IMR-90 (cell line): ENCODE measurements around the gene TENM4. TPM values are rescaled to one million over a fixed set of nuclear protein-coding genes. Genes with fewer than 3 reads are reported as not detected.

ENCODE experiments used
- ATAC-seq: fragments of 200-7000 bp; cut with Tn5 transposase; 2 replicates; pipeline ENCODE4 v1.9.1; 2020; ENCODE audit warnings: low read depth, mild to moderate bottlenecking, moderate library complexity
- BruUV-seq: library from RNA; stranded (reverse); fragments of 400-500 nt; replicated peaks from 2 replicates; lab custom pipeline; 2021; lab: Mats Ljungman, UMichigan
- CTCF ChIA-PET: fragments of 300-600 bp; formaldehyde crosslinking; extraction: SDS; loops from one replicate; lab custom pipeline; 2021; ENCODE audit warnings: antibody characterized with exemption; lab: Yijun Ruan, JAX
- POLR2A ChIA-PET: fragments of 300-600 bp; sonication (Branson Sonifier 250); formaldehyde crosslinking; loops from one replicate; lab custom pipeline; 2022; ENCODE audit warnings: antibody characterized with exemption; ENCODE audit not compliant: unreplicated experiment; lab: Charles Lee
- DNase-seq: peaks from one replicate; pipeline ENCODE4 v3.0.0; 2013
- H2AFZ ChIP-seq: replicated peaks from 2 replicates; pipeline ENCODE3; 2013; ENCODE audit warnings: low read length, mild to moderate bottlenecking; ENCODE audit not compliant: poor library complexity
- H2AK5ac ChIP-seq: 2 replicates; pipeline ENCODE4 v1.6.1; 2013; ENCODE audit warnings: low read depth, low read length, inconsistent platforms
- H2AK9ac ChIP-seq: replicated peaks from 2 replicates; pipeline ENCODE3; 2013; ENCODE audit warnings: mild to moderate bottlenecking, low read depth, low read length, moderate library complexity; ENCODE audit not compliant: poor library complexity
- H2BK120ac ChIP-seq: 2 replicates; pipeline ENCODE4 v1.6.1; 2013; ENCODE audit warnings: low read depth, low read length, inconsistent platforms
- H2BK15ac ChIP-seq: 3 replicates; pipeline ENCODE4 v1.6.1; 2013; ENCODE audit warnings: low read depth, low read length, inconsistent platforms
- H2BK20ac ChIP-seq: 2 replicates; pipeline ENCODE4 v1.6.1; 2013; ENCODE audit warnings: low read depth, mild to moderate bottlenecking, inconsistent platforms, low read length, moderate library complexity
- H2BK5ac ChIP-seq: 2 replicates; pipeline ENCODE4 v1.6.1; 2013; ENCODE audit warnings: mild to moderate bottlenecking, low read depth, low read length, inconsistent platforms; ENCODE audit not compliant: poor library complexity, severe bottlenecking
- H3K14ac ChIP-seq: replicated peaks from 2 replicates; pipeline ENCODE4 v1.6.1; 2013; ENCODE audit warnings: low read depth, low read length, inconsistent platforms
- H3K18ac ChIP-seq: 2 replicates; pipeline ENCODE4 v1.6.1; 2013; ENCODE audit warnings: low read depth, low read length, control low read depth
- H3K23ac ChIP-seq: 2 replicates; pipeline ENCODE4 v1.6.1; 2013; ENCODE audit warnings: low read depth, low read length, inconsistent platforms
- H3K27ac ChIP-seq: 2 replicates; pipeline ENCODE4 v1.5.1; 2013; ENCODE audit warnings: mild to moderate bottlenecking, control low read depth, low read length; ENCODE audit not compliant: insufficient read depth
- H3K27me3 ChIP-seq: 2 replicates; pipeline ENCODE4 v1.6.1; 2013; ENCODE audit warnings: low read length; ENCODE audit not compliant: control insufficient read depth, insufficient read depth
- H3K36me3 ChIP-seq: 2 replicates; pipeline ENCODE4 v1.6.1; 2013; ENCODE audit warnings: low read length, mixed read lengths; ENCODE audit not compliant: control insufficient read depth, insufficient read depth
- H3K4ac ChIP-seq: 2 replicates; pipeline ENCODE4 v1.6.1; 2013; ENCODE audit warnings: low read depth, low read length, inconsistent platforms
- H3K4me1 ChIP-seq: 2 replicates; pipeline ENCODE4 v1.6.1; 2013; ENCODE audit warnings: low read length, mixed read lengths; ENCODE audit not compliant: control insufficient read depth, insufficient read depth
- H3K4me2 ChIP-seq: 2 replicates; pipeline ENCODE4 v1.6.1; 2013; ENCODE audit warnings: low read depth, mild to moderate bottlenecking, control low read depth, low read length, moderate library complexity
- H3K4me3 ChIP-seq: 2 replicates; pipeline ENCODE4 v1.5.1; 2013; ENCODE audit warnings: low read depth, mild to moderate bottlenecking, control low read depth, low read length, moderate library complexity; ENCODE audit not compliant: insufficient read depth
- H3K56ac ChIP-seq: 2 replicates; pipeline ENCODE4 v1.6.1; 2013; ENCODE audit warnings: low read length, inconsistent platforms; ENCODE audit not compliant: insufficient read depth; ENCODE audit errors: extremely low read depth
- H3K79me1 ChIP-seq, 2 experiments: 2 replicates each; pipeline ENCODE4 v1.6.1; 2013; ENCODE audit warnings: low read length in 2 of 2, inconsistent platforms in 1 of 2, low read depth in 1 of 2
- H3K9ac ChIP-seq: 2 replicates; pipeline ENCODE4 v1.6.1; 2013; ENCODE audit warnings: low read depth, low read length, control low read depth
- H3K9me1 ChIP-seq: 2 replicates; pipeline ENCODE4 v1.6.1; 2013; ENCODE audit warnings: low read length, inconsistent platforms; ENCODE audit not compliant: insufficient read depth
- H3K9me3 ChIP-seq: 2 replicates; pipeline ENCODE4 v1.6.1; 2013; ENCODE audit warnings: low read length; ENCODE audit not compliant: control insufficient read depth, insufficient read depth
- H4K20me1 ChIP-seq: 2 replicates; pipeline ENCODE4 v1.6.1; 2013; ENCODE audit warnings: low read length, inconsistent platforms; ENCODE audit not compliant: insufficient read depth
- H4K5ac ChIP-seq: 2 replicates; pipeline ENCODE4 v1.6.1; 2013; ENCODE audit warnings: mild to moderate bottlenecking, low read depth, low read length, control low read depth
- H4K8ac ChIP-seq, 2 experiments: 2 replicates each; pipeline ENCODE4 v1.6.1; 2013; ENCODE audit warnings: low read depth in 2 of 2, low read length in 2 of 2, control low read depth in 1 of 2, inconsistent platforms in 1 of 2
- H4K91ac ChIP-seq: 2 replicates; pipeline ENCODE4 v1.6.1; 2013; ENCODE audit warnings: low read depth, low read length, inconsistent platforms; ENCODE audit not compliant: insufficient read depth
- BHLHE40 ChIP-seq: fragments of 150-350 bp; IDR thresholded peaks from 2 replicates; pipeline ENCODE4 v1.6.1; 2016; ENCODE audit warnings: mild to moderate bottlenecking, low read depth, low read length
- CEBPB ChIP-seq: IDR thresholded peaks from 2 replicates; pipeline ENCODE4 v1.6.1; 2012; ENCODE audit warnings: low read depth, low read length, improper control_type of control experiment
- CHD1 ChIP-seq: IDR thresholded peaks from 2 replicates; pipeline ENCODE4 v1.6.1; 2012; ENCODE audit warnings: low read depth, low read length, improper control_type of control experiment
- MAZ ChIP-seq: IDR thresholded peaks from 2 replicates; pipeline ENCODE4 v1.6.1; 2012; ENCODE audit warnings: low read depth, mild to moderate bottlenecking, low read length, improper control_type of control experiment, moderate library complexity, borderline replicate concordance
- MXI1 ChIP-seq: IDR thresholded peaks from 2 replicates; pipeline ENCODE4 v1.6.1; 2012; ENCODE audit warnings: low read depth, mild to moderate bottlenecking, low read length, moderate library complexity, borderline replicate concordance
- NFE2L2 ChIP-seq: fragments of 150-350 bp; IDR thresholded peaks from 2 replicates; pipeline ENCODE4 v1.6.1; 2016; ENCODE audit warnings: low read depth, mild to moderate bottlenecking, low read length
- POLR2A ChIP-seq: IDR thresholded peaks from 2 replicates; pipeline ENCODE4 v1.6.1; 2012; ENCODE audit warnings: mild to moderate bottlenecking, low read depth, low read length
- RAD21 ChIP-seq: IDR thresholded peaks from 2 replicates; pipeline ENCODE4 v1.6.1; 2012; ENCODE audit warnings: low read length, improper control_type of control experiment
- RCOR1 ChIP-seq: IDR thresholded peaks from 2 replicates; pipeline ENCODE4 v1.6.1; 2012; ENCODE audit warnings: mild to moderate bottlenecking, low read length, improper control_type of control experiment; ENCODE audit not compliant: insufficient replicate concordance
- RFX5 ChIP-seq: IDR thresholded peaks from 2 replicates; pipeline ENCODE4 v1.8.0; 2012; ENCODE audit warnings: low read depth, mild to moderate bottlenecking, low read length, moderate library complexity
- SMC3 ChIP-seq: fragments of 150-350 bp; IDR thresholded peaks from 2 replicates; pipeline ENCODE4 v1.6.1; 2016; ENCODE audit warnings: low read depth, mild to moderate bottlenecking, antibody characterized with exemption, low read length, moderate library complexity
- WGBS, 2 experiments: methylation state at CpG; one replicate each; pipeline versions ENCODE4 v1.1.5 to v1.1.7; 2013; ENCODE audit warnings: missing lambda C conversion rate in 2 of 2; ENCODE audit not compliant: insufficient read length in 1 of 2; ENCODE audit errors: extremely low coverage in 2 of 2; 5-methylcytosine and 5-hydroxymethylcytosine counted together
- dilution Hi-C: fragments of 300-500 bp; cut with HindIII; formaldehyde crosslinking; loops from one replicate; pipeline ENCODE4 v1.14.3; 2018; ENCODE audit warnings: low sequenced_read_pairs; ENCODE audit not compliant: unreplicated experiment
- in situ Hi-C: fragments of 300-500 bp; cut with MboI; formaldehyde crosslinking; loops from 3 replicates; pipeline ENCODE4 v1.14.3; 2019; ENCODE audit warnings: low sequenced_read_pairs, inconsistent platforms, mixed read lengths
- intact Hi-C: fragments of 100-400 bp; cut with micrococcal nuclease; formaldehyde crosslinking; loops from 2 replicates; pipeline ENCODE4 v1.10.0; 2022
- polyA plus RNA-seq, 3 experiments: library from polyadenylated mRNA; depleted of rRNA; stranded (reverse); fragments of >200 nt; gene quantifications; 2 replicates each; pipeline ENCODE4 v1.2.3, GENCODE V29; 2012; ENCODE audit warnings: low replicate concordance in 1 of 3
- total RNA-seq: library from RNA; depleted of rRNA; stranded (reverse); fragments of >200 nt; gene quantifications from 2 replicates; pipeline ENCODE4 v1.2.3, GENCODE V29; 2012
- TF ChIP-seq, protein P1 (sequence below): fragments of 150-350 bp; IDR thresholded peaks from 2 replicates; pipeline ENCODE4 v1.6.1; 2017; ENCODE audit warnings: mild to moderate bottlenecking, antibody characterized with exemption, low read length, low read depth
- TF ChIP-seq, protein P2 (sequence below): fragments of 150-350 bp; IDR thresholded peaks from 2 replicates; pipeline ENCODE4 v1.6.1; 2016; ENCODE audit warnings: low read depth, mild to moderate bottlenecking, low read length, moderate library complexity, borderline replicate concordance

The TENM4 gene
- total and polyA plus RNA-seq, 2 of the 4 experiments (the other 2 are of a cell fraction) = 7.4 to 9.0 TPM

DNA sequence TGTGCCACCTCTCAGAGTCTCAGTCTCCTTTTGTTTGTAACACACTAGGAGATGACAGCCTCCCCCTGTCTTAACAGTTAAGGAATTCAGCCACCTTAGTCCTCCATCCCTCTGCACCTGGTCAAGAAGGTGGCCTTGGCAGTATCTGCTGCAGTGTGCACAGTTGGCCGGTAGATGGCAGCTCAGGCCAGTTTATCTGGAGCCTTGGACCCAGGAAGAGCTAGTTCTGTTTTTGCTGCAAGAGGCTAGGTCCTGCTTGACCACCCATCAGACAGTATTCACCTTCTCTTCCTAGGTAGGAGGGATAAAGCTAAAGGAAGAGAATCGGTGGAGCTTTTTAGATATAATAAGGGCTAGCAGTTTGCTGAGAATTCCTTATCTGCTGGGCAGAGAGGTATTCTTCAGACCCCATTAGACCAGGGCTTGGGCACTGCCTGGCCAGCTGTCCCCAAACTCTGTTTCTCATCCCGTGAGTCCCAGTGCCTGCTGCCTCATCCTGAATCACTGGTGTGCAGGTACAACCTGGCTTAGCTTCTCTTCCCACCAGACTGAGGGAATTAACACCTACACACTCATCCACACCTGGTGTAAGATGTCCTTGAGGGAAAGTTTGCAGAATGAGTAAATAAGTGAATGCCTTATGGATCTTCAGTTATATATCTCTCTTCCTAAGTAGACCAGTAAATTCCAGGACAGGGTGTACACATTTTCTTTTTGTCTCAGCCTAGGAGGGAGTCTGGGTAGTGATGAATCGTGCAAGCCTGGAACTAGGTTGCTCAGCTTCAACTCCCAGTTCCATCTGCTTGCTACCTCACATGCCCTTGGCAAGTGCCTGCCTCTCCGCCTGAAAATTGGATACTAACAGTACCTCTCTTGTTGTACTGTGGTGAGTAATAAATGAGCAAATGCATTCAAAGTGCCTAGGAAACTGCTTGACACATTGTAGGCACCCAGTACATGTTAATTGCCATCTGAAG lies 795.3 kb downstream of the TENM4 start:
- no peak overlapping the region for H3K9ac ChIP-seq
- H3K4ac ChIP-seq = peak overlapping the region; percentile 13; the same call in 1 of the 2 replicates
- no peak overlapping the region for H3K56ac ChIP-seq
- H3K27ac ChIP-seq = no peak overlapping the region
- H4K91ac ChIP-seq = peak overlapping the region; percentile 1; the same call in 1 of the 2 replicates
- no TSS peak for BruUV-seq
- H3K23ac ChIP-seq = no peak overlapping the region
- 0 out of 2 replicates have a peak overlapping the region, but pooled peaks have one; percentile 37 for H2AK5ac ChIP-seq
- WGBS, 2 experiments = 0% methylated on average over 1 of the region's 5 CpGs; no CpG with 5 or more reads in 1 of the 2 experiments
- no peaks in the 10 kb centered on the region for H3K36me3 ChIP-seq
- H3K18ac ChIP-seq = peak overlapping the region; percentile 12; the same call in 1 of the 2 replicates
- H4K5ac ChIP-seq = peak overlapping the region; percentile 15; the same call in 1 of the 2 replicates
- H3K4me1 ChIP-seq = peaks cover 7% of the 10 kb centered on the region; the same call in 1 of the 2 replicates
- intact Hi-C loops = loop anchor here (1.0 to 10.0 kb wide), 10 partner anchors 70 to 1059 kb away; partner anchors contain the start of gene TENM4
- H2BK20ac ChIP-seq = peak overlapping the region; percentile 54; the same call in 1 of the 2 replicates
- peak overlapping the region; percentile 45 for H2AFZ ChIP-seq
- H3K9me3 ChIP-seq = no peaks in the 10 kb centered on the region
- peak overlapping the region; percentile 4; the same call in 1 of the 3 replicates for H2BK15ac ChIP-seq
- H3K27me3 ChIP-seq = no peaks in the 10 kb centered on the region
- H3K79me1 ChIP-seq = no peaks in the 10 kb centered on the region
- ChIA-PET CTCF (interaction anchor here (0.6 to 3.2 kb wide), 29 partner anchors 19 to 849 kb away, joined by 3 to 28 read pairs (median 4); no protein-coding TSS in a partner anchor), POLR2A (no interaction called here)
- peak overlapping the region; percentile 47; the same call in 1 of the 2 replicates for H2BK120ac ChIP-seq
- H4K20me1 ChIP-seq = no peaks in the 10 kb centered on the region
- in situ Hi-C loops = loop anchor here (5.0 to 10.0 kb wide), 2 partner anchors 312 to 849 kb away; no protein-coding TSS in a partner anchor
- ATAC-seq (peak; percentile 95), DNase-seq (peak; percentile 72)
- H3K4me3 ChIP-seq = no peak overlapping the region
- H3K9me1 ChIP-seq = no peaks in the 10 kb centered on the region; the same call in 1 of the 2 replicates
- no peak overlapping the region for H3K4me2 ChIP-seq
- H3K14ac ChIP-seq = 0 out of 2 replicates have a peak overlapping the region, but pooled peaks have one; percentile 25
- H4K8ac ChIP-seq = peak overlapping the region in 1 of 2 experiments; percentile 62; a peak in 2 of 4 replicates
- no peak overlapping the region for H2AK9ac ChIP-seq
- dilution Hi-C loops = no loop called here
- no peak overlapping the region for H2BK5ac ChIP-seq
- TF ChIP-seq, protein P1, sequence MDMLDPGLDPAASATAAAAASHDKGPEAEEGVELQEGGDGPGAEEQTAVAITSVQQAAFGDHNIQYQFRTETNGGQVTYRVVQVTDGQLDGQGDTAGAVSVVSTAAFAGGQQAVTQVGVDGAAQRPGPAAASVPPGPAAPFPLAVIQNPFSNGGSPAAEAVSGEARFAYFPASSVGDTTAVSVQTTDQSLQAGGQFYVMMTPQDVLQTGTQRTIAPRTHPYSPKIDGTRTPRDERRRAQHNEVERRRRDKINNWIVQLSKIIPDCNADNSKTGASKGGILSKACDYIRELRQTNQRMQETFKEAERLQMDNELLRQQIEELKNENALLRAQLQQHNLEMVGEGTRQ = no peak
- TF ChIP-seq CEBPB (no peak), MAZ (no peak), BHLHE40 (no peak), SMC3 (peak; percentile 83), POLR2A (peak; percentile 2; the same call in 1 of the 2 replicates), NFE2L2 (no peak), MXI1 (no peak), RFX5 (no peak), RCOR1 (no peak), CHD1 (no peak), RAD21 (peak; percentile 95)
- TF ChIP-seq, protein P2, sequence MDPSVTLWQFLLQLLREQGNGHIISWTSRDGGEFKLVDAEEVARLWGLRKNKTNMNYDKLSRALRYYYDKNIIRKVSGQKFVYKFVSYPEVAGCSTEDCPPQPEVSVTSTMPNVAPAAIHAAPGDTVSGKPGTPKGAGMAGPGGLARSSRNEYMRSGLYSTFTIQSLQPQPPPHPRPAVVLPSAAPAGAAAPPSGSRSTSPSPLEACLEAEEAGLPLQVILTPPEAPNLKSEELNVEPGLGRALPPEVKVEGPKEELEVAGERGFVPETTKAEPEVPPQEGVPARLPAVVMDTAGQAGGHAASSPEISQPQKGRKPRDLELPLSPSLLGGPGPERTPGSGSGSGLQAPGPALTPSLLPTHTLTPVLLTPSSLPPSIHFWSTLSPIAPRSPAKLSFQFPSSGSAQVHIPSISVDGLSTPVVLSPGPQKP = no peak
